ENCODE measurements around the gene PCBP1.

GRCh38 chr2:70113359-70114070, 26.2 kb downstream of the PCBP1 start:
- TF ChIP-seq CTCF (IDR thresholded peaks at IDR 0.05; ENCODE audit: low read depth, low read length), result no peak
- TF ChIP-seq POLR2A (IDR thresholded peaks at IDR 0.05; ENCODE audit: extremely low read depth, insufficient read length), result no peak
- no peak for TF ChIP-seq MAX (IDR thresholded peaks at IDR 0.05; ENCODE audit: low read depth, low read length)

Data from NB4 (cell line).